Left lung (tissue), 10 donors: ENCODE measurements around the gene POFUT2. TPM values are rescaled to one million over a fixed set of nuclear protein-coding genes. Genes with fewer than 3 reads are reported as not detected.
A peak's percentile ranks its signal among the peaks of the same experiment; 100 is the strongest.

Source experiments
- ATAC-seq: fragments of 200-7000 bp; cut with Tn5 transposase; one replicate; pipeline ENCODE4 v1.9.1; 2020; ENCODE audit warnings: moderate library complexity
- DNase-seq, 4 donors: peaks; one replicate each; pipeline ENCODE4 v3.0.0-alpha.2; 2013 to 2020
- H3K27ac ChIP-seq, 2 donors: fragments of 200-600 bp; sonication (generic) in 1 of 2; one replicate each; pipeline versions ENCODE4 v1.5.0 to v1.8.0; 2020 to 2021
- H3K27me3 ChIP-seq, 2 donors: fragments of 200-600 bp; sonication (generic) in 1 of 2; one replicate each; pipeline versions ENCODE4 v1.5.0 to v1.8.0; 2020 to 2021
- H3K36me3 ChIP-seq, 2 donors: fragments of 200-600 bp; sonication (generic) in 1 of 2; one replicate each; pipeline versions ENCODE4 v1.5.0 to v1.8.0; 2020 to 2021
- H3K4me1 ChIP-seq, 2 donors: fragments of 200-600 bp; one replicate each; pipeline ENCODE4 v1.8.0; 2021
- H3K4me3 ChIP-seq, 2 donors: fragments of 200-600 bp; sonication (generic) in 1 of 2; one replicate each; pipeline versions ENCODE4 v1.5.0 to v1.8.0; 2020 to 2021; ENCODE audit warnings: mild to moderate bottlenecking in 1 of 2
- H3K9me3 ChIP-seq, 2 donors: fragments of 200-600 bp; sonication (generic) in 1 of 2; one replicate each; pipeline versions ENCODE4 v1.5.0 to v1.8.0; 2020 to 2021
- intact Hi-C, 2 donors: fragments of 100-400 bp; cut with DNase I; formaldehyde crosslinking; loops; one replicate each; pipeline versions ENCODE4 v1.11.2 to v1.14.2; 2022
- polyA plus RNA-seq, 6 donors: library from polyadenylated mRNA; unstranded; fragments of 120-200 nt; gene quantifications; one replicate each; pipeline ENCODE4 v1.2.1, GENCODE V29; 2013; ENCODE audit not compliant: insufficient read length in 6 of 6
- total RNA-seq, 2 donors: library from RNA; stranded (reverse); fragmentation: NEBNext Ultra II Directional; extraction: Animal tissue kit (Norgen Biotek cat#: 25700); gene quantifications; one replicate each; pipeline ENCODE4 v1.2.1, GENCODE V29; 2021
- TF ChIP-seq, protein P1 (sequence below), 2 donors: fragments of 200-600 bp; sonication (generic) in 1 of 2; IDR thresholded peaks; one replicate each; pipeline versions ENCODE4 v1.5.0 to v1.8.0; 2021; ENCODE audit warnings: antibody characterized with exemption in 2 of 2
- donor health status: DM: no; HTN: yes; CAD: no.
- donor health status: DM: no; HTN: no; CAD: no.

POFUT2 gene
- total and polyA plus RNA-seq, 8 donors = 30.4 to 44.2 (median 34.2) TPM

DNA sequence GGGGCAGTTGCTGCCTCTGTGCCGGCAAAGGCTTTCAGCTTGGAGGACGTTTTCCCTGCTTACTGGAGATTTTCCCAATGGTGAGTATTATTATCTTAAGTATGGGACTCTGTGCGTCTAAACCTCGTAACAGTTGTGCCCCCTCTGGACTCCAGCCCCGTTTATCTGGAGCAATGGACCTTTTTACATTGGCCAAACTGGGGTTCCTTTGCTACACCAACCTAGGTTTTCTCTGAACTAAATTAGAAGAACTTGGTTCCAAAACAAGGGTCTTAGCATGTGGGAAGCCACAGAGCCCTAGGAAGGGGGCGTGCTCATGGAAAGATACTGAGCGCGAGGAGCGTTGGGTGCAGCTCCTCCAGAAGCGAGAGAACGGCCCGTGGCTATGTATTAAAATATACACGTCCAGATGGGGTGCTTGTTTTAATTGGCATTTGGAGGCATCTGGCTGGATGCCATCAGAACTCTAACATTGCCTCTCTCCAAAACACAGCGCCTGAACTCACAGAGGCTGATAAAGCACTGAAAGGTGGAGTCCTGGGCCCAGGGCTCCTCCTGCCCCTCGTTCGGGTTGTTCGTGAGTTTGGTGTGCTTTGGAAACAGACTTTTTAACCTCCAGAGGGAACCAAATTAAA is 28.4 kb downstream of the POFUT2 start:
- no peak for DNase-seq
- Histone ChIP-seq H3K27ac (no peak overlapping the region), H3K27me3 (peaks cover 0 to 44% of the 10 kb centered on the region in 2 donors), H3K4me3 (no peak overlapping the region), H3K4me1 (no peaks in the 10 kb centered on the region), H3K36me3 (peaks cover 0 to 19% of the 10 kb centered on the region in 2 donors), H3K9me3 (no peaks in the 10 kb centered on the region)
- no peak for ATAC-seq
- TF ChIP-seq, protein P1, sequence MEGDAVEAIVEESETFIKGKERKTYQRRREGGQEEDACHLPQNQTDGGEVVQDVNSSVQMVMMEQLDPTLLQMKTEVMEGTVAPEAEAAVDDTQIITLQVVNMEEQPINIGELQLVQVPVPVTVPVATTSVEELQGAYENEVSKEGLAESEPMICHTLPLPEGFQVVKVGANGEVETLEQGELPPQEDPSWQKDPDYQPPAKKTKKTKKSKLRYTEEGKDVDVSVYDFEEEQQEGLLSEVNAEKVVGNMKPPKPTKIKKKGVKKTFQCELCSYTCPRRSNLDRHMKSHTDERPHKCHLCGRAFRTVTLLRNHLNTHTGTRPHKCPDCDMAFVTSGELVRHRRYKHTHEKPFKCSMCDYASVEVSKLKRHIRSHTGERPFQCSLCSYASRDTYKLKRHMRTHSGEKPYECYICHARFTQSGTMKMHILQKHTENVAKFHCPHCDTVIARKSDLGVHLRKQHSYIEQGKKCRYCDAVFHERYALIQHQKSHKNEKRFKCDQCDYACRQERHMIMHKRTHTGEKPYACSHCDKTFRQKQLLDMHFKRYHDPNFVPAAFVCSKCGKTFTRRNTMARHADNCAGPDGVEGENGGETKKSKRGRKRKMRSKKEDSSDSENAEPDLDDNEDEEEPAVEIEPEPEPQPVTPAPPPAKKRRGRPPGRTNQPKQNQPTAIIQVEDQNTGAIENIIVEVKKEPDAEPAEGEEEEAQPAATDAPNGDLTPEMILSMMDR (IDR thresholded peaks at IDR 0.05) = no peak
- intact Hi-C loops = no loop called here

DNA sequence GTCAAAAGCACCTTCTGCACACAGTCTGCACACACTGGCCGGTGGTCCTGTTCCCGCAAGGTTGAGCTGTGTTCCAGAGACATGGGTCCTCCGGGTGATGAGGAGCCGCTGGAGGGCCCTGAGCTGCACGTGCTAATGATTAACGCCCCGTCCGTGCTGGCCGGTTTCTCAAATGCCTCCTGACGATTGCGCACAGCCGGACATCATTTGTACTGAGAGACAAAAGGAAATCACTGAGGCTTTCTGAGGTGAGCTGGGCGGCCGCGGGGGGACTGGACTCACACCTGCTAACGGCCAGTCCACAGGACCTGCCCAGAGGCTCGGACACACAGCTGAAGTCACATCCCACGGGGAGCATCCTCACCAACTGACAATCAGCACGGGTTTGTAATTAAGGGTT is 29.2 kb downstream of the POFUT2 start:
- no peak overlapping the region for H3K4me3 ChIP-seq
- intact Hi-C loops = no loop called here
- ATAC-seq (no peak), DNase-seq (peak in 1 of 4 donors; percentile 68)
- peaks cover 0 to 10% of the 10 kb centered on the region in 2 donors for H3K36me3 ChIP-seq
- H3K4me1 ChIP-seq = no peaks in the 10 kb centered on the region
- TF ChIP-seq, protein P1 (IDR thresholded peaks at IDR 0.05) = no peak
- peaks cover 0 to 48% of the 10 kb centered on the region in 2 donors for H3K27me3 ChIP-seq
- no peak overlapping the region for H3K27ac ChIP-seq
- H3K9me3 ChIP-seq = no peaks in the 10 kb centered on the region

DNA sequence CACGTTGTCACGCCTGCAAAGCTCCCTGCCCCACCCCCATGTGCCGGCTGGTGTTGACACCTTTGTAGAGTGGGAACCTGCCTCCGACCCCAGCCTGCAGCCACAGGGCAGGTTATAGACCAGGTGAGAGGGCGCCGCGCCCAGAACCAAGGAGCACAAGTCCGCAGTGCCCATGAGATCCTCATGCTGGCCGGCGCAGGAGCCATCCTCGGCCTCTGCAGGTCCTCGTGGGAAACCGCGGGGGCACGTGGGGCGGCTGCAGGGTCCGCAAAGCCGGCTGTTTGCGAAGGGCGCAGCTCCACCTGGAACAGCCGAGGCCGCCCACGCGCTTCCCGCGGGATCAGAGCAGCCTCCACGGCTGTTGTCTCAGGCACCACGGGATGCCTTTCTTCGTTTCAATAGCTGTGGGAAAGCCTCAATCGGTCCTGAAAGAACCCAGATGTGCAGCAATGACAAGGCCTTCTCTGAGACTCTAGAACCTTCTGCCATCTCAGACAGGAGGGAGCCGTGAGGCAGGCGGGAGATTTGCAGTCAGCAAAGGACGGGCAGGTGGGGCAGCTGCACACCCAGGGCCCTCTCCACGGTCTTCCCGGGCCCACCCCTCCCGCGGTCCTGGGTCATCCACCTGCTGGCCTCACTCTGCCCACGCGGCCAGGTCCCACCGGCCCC is 29.9 kb downstream of the POFUT2 start:
- no peaks in the 10 kb centered on the region for H3K4me1 ChIP-seq
- no peak overlapping the region for H3K27ac ChIP-seq
- H3K36me3 ChIP-seq = peaks cover 0 to 3% of the 10 kb centered on the region in 2 donors
- ATAC-seq (no peak), DNase-seq (peak in 1 of 4 donors; percentile 80)
- H3K27me3 ChIP-seq = peaks cover 0 to 53% of the 10 kb centered on the region in 2 donors
- no peak overlapping the region for H3K4me3 ChIP-seq
- TF ChIP-seq, protein P1 (IDR thresholded peaks at IDR 0.05) = no peak
- intact Hi-C loops = no loop called here
- H3K9me3 ChIP-seq = no peaks in the 10 kb centered on the region

DNA sequence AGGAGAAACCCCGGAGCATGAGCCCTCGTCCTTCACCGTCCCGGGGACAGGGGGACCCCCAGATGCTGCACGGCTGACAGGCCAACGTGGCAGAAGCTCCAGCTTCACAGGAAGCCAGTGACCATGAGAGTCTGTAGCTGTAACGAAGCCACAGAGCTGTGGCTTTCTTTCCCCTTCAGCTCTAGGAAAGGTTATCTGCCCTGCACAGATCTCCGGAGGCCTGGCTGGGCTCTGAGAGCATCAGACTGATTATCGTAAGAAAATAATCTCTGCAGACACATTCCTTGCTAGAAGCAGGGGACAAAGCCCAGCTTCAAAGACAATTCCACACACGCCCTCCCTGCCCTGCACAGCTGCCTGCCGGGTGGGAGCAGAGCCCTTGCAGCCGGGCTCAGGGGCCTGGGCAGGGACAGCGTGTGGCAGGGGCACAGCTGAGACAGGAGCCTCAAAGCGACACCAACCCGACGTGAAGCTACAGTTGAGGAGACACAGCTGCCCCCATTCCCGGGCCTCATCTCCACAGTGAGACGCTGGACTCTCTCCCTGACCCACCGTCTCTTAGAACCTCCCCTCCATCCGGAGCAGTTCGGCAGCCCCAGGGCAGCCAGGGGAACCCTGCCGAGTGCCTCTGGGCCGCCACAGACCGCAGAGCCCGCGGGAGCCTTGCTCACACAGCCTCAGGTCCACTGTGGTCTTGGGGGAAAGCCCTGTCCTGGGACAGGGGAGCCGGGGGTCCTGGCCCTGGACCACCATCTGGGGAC is 30.6 kb downstream of the POFUT2 start:
- Histone ChIP-seq H3K27me3 (peaks cover 0 to 53% of the 10 kb centered on the region in 2 donors), H3K4me1 (no peaks in the 10 kb centered on the region), H3K4me3 (no peak overlapping the region), H3K27ac (no peak overlapping the region), H3K36me3 (no peaks in the 10 kb centered on the region), H3K9me3 (no peaks in the 10 kb centered on the region)
- ATAC-seq (no peak), DNase-seq (peak in 3 of 4 donors; percentile 13 to 64 (median 17))
- TF ChIP-seq, protein P1 (IDR thresholded peaks at IDR 0.05) = no peak
- intact Hi-C loops = no loop called here
